K562 (cell line): Measurements from ENCODE around the gene LIMK1. TPM values are rescaled to one million over a fixed set of nuclear protein-coding genes. Genes with fewer than 3 reads are reported as not detected.
A peak's percentile ranks its signal among the peaks of the same experiment; 100 is the strongest.

Experiments used
- ARID1B ChIP-seq: fragments of 450-650 bp; IDR thresholded peaks from 2 replicates; pipeline ENCODE4 v1.6.1; 2016; ENCODE audit warnings: antibody characterized with exemption, mild to moderate bottlenecking, inconsistent platforms
- ATF3 ChIP-seq, 2 experiments: fragments of 450-650 bp in 1 of 2; sonication (generic) in 1 of 2; formaldehyde crosslinking in 1 of 2; IDR thresholded peaks in 1 of 2; conservative IDR thresholded peaks in 1 of 2; 2 replicates each; pipeline versions ENCODE4 v1.6.1 to v1.8.1; 2016 to 2023; ENCODE audit warnings: mild to moderate bottlenecking in 2 of 2, moderate library complexity in 2 of 2, inconsistent platforms in 1 of 2, missing genetic modification reagents in 1 of 2
- CHD1 ChIP-seq: fragments of 200-600 bp; sonication (generic); IDR thresholded peaks from one replicate; pipeline ENCODE4 v1.6.1; 2012; ENCODE audit warnings: mild to moderate bottlenecking, moderate library complexity, low read length, inconsistent platforms
- DPF2 ChIP-seq: fragments of 450-650 bp; IDR thresholded peaks from 2 replicates; pipeline ENCODE4 v1.6.1; 2016
- MTA1 ChIP-seq: fragments of 450-650 bp; IDR thresholded peaks from 2 replicates; pipeline ENCODE4 v1.6.1; 2017; ENCODE audit warnings: borderline replicate concordance
- PTRF ChIP-seq: fragments of 450-650 bp; IDR thresholded peaks from 2 replicates; pipeline ENCODE4 v1.6.1; 2016; ENCODE audit warnings: mild to moderate bottlenecking, missing genetic modification characterization, missing compliant biosample characterization
- TCF15 ChIP-seq: fragments of 250-450 bp; sonication (Bioruptor Pico); IDR thresholded peaks from 2 replicates; pipeline ENCODE4 v1.8.0; 2022; ENCODE audit warnings: moderate library complexity, mild to moderate bottlenecking, inconsistent platforms
- TCFL5 ChIP-seq: fragments of 250-450 bp; sonication (Bioruptor Pico); conservative IDR thresholded peaks from 2 replicates; pipeline ENCODE4 v1.6.1; 2021; ENCODE audit warnings: mild to moderate bottlenecking, moderate library complexity, matching md5 sums
- TFAM ChIP-seq: fragments of 250-450 bp; sonication (Bioruptor Pico); conservative IDR thresholded peaks from 2 replicates; pipeline ENCODE4 v1.5.0; 2021; ENCODE audit warnings: mild to moderate bottlenecking, moderate library complexity
- ZBTB40 ChIP-seq, 2 experiments: fragments of 450-650 bp in 1 of 2; sonication (generic) in 1 of 2; formaldehyde crosslinking in 1 of 2; IDR thresholded peaks; 2 replicates each; pipeline versions ENCODE4 v1.7.1 to v1.9.0; 2016 to 2022; ENCODE audit warnings: inconsistent platforms in 1 of 2, mild to moderate bottlenecking in 1 of 2, missing genetic modification reagents in 1 of 2
- ZNF592 ChIP-seq: fragments of 450-650 bp; IDR thresholded peaks from 2 replicates; pipeline ENCODE4 v1.6.1; 2017; ENCODE audit warnings: antibody characterized with exemption, mild to moderate bottlenecking
- polyA plus RNA-seq, 8 experiments: library from polyadenylated mRNA; depleted of rRNA in 4 of 8; stranded (reverse) in 5 of 8; unstranded in 3 of 8; fragments of >200 nt; fragmentation: Nextera tagmentation in 2 of 8; fragmentation: Illumina TruSeq in 1 of 8; extraction: Ambion mirVana in 2 of 8; extraction: Trizol in 1 of 8; gene quantifications; 2 replicates each; pipeline versions ENCODE4 v1.2.1 to v1.2.3, GENCODE V29; 2011 to 2014; ENCODE audit warnings: inconsistent platforms in 1 of 8, missing spikeins in 1 of 8
- total RNA-seq, 7 experiments: library from RNA; depleted of rRNA in 6 of 7; stranded (reverse); fragments of >200 nt in 6 of 7; fragmentation: Illumina TruSeq in 2 of 7; extraction: Trizol in 2 of 7; gene quantifications; 2 replicates each; pipeline versions ENCODE4 v1.2.1 to v1.2.3, GENCODE V29; 2011 to 2021; ENCODE audit warnings: low replicate concordance in 1 of 7

The LIMK1 gene
- total and polyA plus RNA-seq, 9 of the 15 experiments (the other 6 are each of a cell fraction or from before 2014, with no cell fraction given) = 0.14 to 30.0 (median 15.9) TPM

- TF ChIP-seq ZBTB40 (IDR thresholded peaks at IDR 0.05) (no peak), ZBTB40 (CRISPR knock-in tag; IDR thresholded peaks at IDR 0.05) (no peak), PTRF (tag) (no peak), TCFL5 (CRISPR knock-in tag) (no peak), DPF2 (peak; percentile 71), TCF15 (CRISPR knock-in tag) (no peak), ATF3 (IDR thresholded peaks at IDR 0.05) (peak; percentile 93), ATF3 (CRISPR knock-in tag; conservative IDR thresholded peaks at IDR 0.05) (no peak), TFAM (CRISPR knock-in tag) (no peak), CHD1 (no peak), ARID1B (peak; percentile 52), MTA1 (no peak), ZNF592 (0 out of 2 replicates have a peak, but pooled peaks have one; percentile 31)
Observed at GRCh38 chr7:74083928-74084721, 521 bp downstream of the LIMK1 start (continued).
